ENCODE data around the gene NDUFB3. TPM values are rescaled to one million over a fixed set of nuclear protein-coding genes. Genes with fewer than 3 reads are reported as not detected.

Gene NDUFB3
- total and polyA plus RNA-seq, 2 donors (not counting 3 experiments of a cell fraction or from before 2014, with no cell fraction given): 65.6 to 96.7 TPM

DNA sequence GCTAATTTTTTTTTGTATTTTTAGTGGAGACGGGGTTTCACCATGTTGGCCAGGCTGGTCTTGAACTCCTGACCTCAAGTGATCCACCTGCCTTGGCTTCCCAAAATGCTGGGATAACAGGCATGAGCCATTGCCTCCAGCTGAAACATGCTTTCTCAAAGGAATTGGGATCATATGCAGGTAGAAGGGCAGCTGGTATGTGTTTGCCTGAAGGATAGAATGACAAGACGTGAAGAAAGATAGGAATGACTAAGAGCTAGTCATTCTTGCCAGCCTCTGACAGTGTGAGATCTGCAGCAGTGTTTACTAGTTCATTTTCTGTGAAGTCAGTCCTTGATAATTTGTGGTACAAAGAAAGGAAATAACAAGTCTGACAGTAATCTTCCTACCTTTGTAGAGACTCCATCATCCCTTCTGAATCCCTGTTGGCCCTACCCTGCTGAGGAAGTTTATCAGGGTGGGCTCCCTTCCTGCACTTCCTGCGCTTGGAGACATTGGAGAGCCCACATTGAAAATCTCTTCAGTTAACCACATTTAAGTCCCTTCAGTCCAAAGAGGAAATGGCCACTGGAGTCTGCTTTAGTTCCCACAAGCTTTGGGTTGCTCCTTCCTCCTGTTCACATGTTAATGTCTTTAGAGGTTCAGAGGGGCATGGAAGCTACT lies 58.9 kb downstream of the NDUFB3 start:
- Histone ChIP-seq H3K27ac (ENCODE audit: insufficient read depth, low read depth, low read length) (peak overlapping the region; percentile 99), H3K4me2 (ENCODE audit: insufficient read depth, low read length) (peak overlapping the region; percentile 92), H2AFZ (ENCODE audit: low read depth, low read length) (no peak overlapping the region), H3K36me3 (ENCODE audit: control insufficient read depth in 2 of 2, extremely low read depth in 1 of 2, insufficient read depth in 2 of 2, low read length in 2 of 2) (peaks cover 5 to 9% of the 10 kb centered on the region in 2 experiments), H3K9me3 (replicated peaks; ENCODE audit: control insufficient read depth, insufficient read depth, low read length) (no peaks in the 10 kb centered on the region), H3K79me2 (ENCODE audit: control insufficient read depth, insufficient read depth, low read length) (peaks cover 61% of the 10 kb centered on the region), H3K9ac (replicated peaks; ENCODE audit: extremely low read depth, insufficient read depth, low read length) (peak overlapping the region; percentile 80), H4K20me1 (replicated peaks; ENCODE audit: control insufficient read depth, extremely low read depth, insufficient read depth, low read length) (no peaks in the 10 kb centered on the region), H3K27me3 (ENCODE audit: control insufficient read depth in 2 of 2, insufficient read depth in 2 of 2, low read length in 2 of 2) (no peaks in the 10 kb centered on the region), H3K4me3 (replicated peaks in 1 of 3; ENCODE audit: insufficient read depth in 1 of 3, low read depth in 1 of 3, low read length in 3 of 3) (peak overlapping the region in 2 of 3 experiments; percentile 8 to 53), H3K9me1 (replicated peaks; ENCODE audit: control insufficient read depth, extremely low read depth, insufficient read depth, low read length) (no peaks in the 10 kb centered on the region), H3K4me1 (ENCODE audit: control insufficient read depth, extremely low read depth, insufficient read depth, low read length) (peaks cover 81% of the 10 kb centered on the region)
- no peak for TF ChIP-seq EZH2 (IDR thresholded peaks at IDR 0.05; ENCODE audit: borderline replicate concordance, low read depth, low read length, severe bottlenecking)
- peak; percentile 97 for TF ChIP-seq GATA2 (IDR thresholded peaks at IDR 0.05; ENCODE audit: insufficient read depth, insufficient read length, low read depth, low read length)
- TF ChIP-seq FOS (IDR thresholded peaks at IDR 0.05; ENCODE audit: borderline replicate concordance, insufficient read depth, low read length): peak; percentile 97
- TF ChIP-seq MYC (IDR thresholded peaks at IDR 0.05; ENCODE audit: low read depth, low read length): no peak
- peak; percentile 85 for TF ChIP-seq POLR2A (IDR thresholded peaks at IDR 0.05; ENCODE audit: low read depth, low read length)
- TF ChIP-seq MAX (IDR thresholded peaks at IDR 0.05; ENCODE audit: insufficient read depth, insufficient read length): no peak
- peak; percentile 98 for TF ChIP-seq JUN (IDR thresholded peaks at IDR 0.05; ENCODE audit: borderline replicate concordance, insufficient read depth, insufficient read length, low read depth)
- peak; percentile 90 for TF ChIP-seq POLR2AphosphoS5 (IDR thresholded peaks at IDR 0.05; ENCODE audit: insufficient read depth, low read depth, low read length)
- TF ChIP-seq, protein P1, sequence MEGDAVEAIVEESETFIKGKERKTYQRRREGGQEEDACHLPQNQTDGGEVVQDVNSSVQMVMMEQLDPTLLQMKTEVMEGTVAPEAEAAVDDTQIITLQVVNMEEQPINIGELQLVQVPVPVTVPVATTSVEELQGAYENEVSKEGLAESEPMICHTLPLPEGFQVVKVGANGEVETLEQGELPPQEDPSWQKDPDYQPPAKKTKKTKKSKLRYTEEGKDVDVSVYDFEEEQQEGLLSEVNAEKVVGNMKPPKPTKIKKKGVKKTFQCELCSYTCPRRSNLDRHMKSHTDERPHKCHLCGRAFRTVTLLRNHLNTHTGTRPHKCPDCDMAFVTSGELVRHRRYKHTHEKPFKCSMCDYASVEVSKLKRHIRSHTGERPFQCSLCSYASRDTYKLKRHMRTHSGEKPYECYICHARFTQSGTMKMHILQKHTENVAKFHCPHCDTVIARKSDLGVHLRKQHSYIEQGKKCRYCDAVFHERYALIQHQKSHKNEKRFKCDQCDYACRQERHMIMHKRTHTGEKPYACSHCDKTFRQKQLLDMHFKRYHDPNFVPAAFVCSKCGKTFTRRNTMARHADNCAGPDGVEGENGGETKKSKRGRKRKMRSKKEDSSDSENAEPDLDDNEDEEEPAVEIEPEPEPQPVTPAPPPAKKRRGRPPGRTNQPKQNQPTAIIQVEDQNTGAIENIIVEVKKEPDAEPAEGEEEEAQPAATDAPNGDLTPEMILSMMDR (IDR thresholded peaks at IDR 0.05; ENCODE audit: extremely low read depth in 1 of 2, insufficient read depth in 1 of 2, low read depth in 1 of 2, low read length in 2 of 2): no peak
- ChIA-PET POLR2A (interaction anchor here (0.7 to 1.9 kb wide), 6 partner anchors 10 to 28 kb away, joined by 4 to 11 read pairs (median 6); no protein-coding TSS in a partner anchor), CTCF (interaction anchor here (0.9 to 4.8 kb wide), 6 partner anchors 9 to 27 kb away, joined by 3 to 31 read pairs (median 12); no protein-coding TSS in a partner anchor)
- dilution Hi-C loops (cut with MboI; ENCODE audit: extremely low pct_ligation_motif_present, low sequenced_read_pairs): no loop called here
- intact Hi-C loops (cut with micrococcal nuclease): loop anchor here (1.0 kb wide), 2 partner anchors 12 to 21 kb away; no protein-coding TSS in a partner anchor
- DNase-seq (ENCODE audit: low read depth, low spot score) (peak; percentile 98), FAIRE-seq (peak; percentile 88)
- BruUV-seq (replicated peaks): no TSS peak
